Uterus (tissue), 4 donors: Measurements from ENCODE around the gene SCLT1. TPM values are rescaled to one million over a fixed set of nuclear protein-coding genes. Genes with fewer than 3 reads are reported as not detected.

Source experiments
- DNase-seq, 2 donors: peaks; one replicate each; pipeline ENCODE4 v3.0.0-alpha.2; 2019 to 2020
- H3K27ac ChIP-seq, 2 donors: fragments of 200-600 bp; sonication (generic); 1 replicate in 1 of 2; 2 replicates in 1 of 2; pipeline ENCODE4 v1.5.1; 2016 to 2018
- H3K27me3 ChIP-seq, 2 donors: fragments of 200-600 bp; sonication (generic); one replicate each; pipeline ENCODE4 v1.5.1; 2018 to 2019; ENCODE audit warnings: control low read depth in 1 of 2
- H3K36me3 ChIP-seq, 2 donors: fragments of 200-600 bp; sonication (generic); one replicate each; pipeline ENCODE4 v1.5.1; 2019; ENCODE audit warnings: control low read depth in 1 of 2
- H3K4me1 ChIP-seq, 2 donors: fragments of 200-600 bp; sonication (generic); one replicate each; pipeline ENCODE4 v1.5.1; 2018 to 2019; ENCODE audit warnings: control low read depth in 1 of 2
- H3K4me3 ChIP-seq, 2 donors: fragments of 200-600 bp; sonication (generic); 1 replicate in 1 of 2; 2 replicates in 1 of 2; pipeline ENCODE4 v1.5.1; 2018 to 2019; ENCODE audit warnings: mild to moderate bottlenecking in 1 of 2
- H3K9me3 ChIP-seq, 2 donors: fragments of 200-600 bp; sonication (generic); one replicate each; pipeline ENCODE4 v1.5.1; 2019; ENCODE audit warnings: control low read depth in 1 of 2
- POLR2A ChIP-seq, 2 donors: fragments of 450-650 bp; IDR thresholded peaks; one replicate each; pipeline ENCODE4 v1.6.1; 2016; ENCODE audit warnings: antibody characterized with exemption in 2 of 2, mild to moderate bottlenecking in 1 of 2, moderate library complexity in 1 of 2
- intact Hi-C: fragments of 100-400 bp; cut with DNase I; formaldehyde crosslinking; loops from one replicate; pipeline ENCODE4 v1.15.1; 2023; ENCODE audit warnings: low total_unique reads
- total RNA-seq, 4 donors: library from RNA; depleted of rRNA in 3 of 4; stranded (reverse); fragments of >200 nt in 3 of 4; gene quantifications; one replicate each; pipeline versions ENCODE4 v1.1.0 to v1.2.4, GENCODE V29; 2014 to 2023
- TF ChIP-seq, protein P1 (sequence below), 4 experiments: fragments of 200-600 bp in 2 of 4; fragments of 450-650 bp in 2 of 4; sonication (generic) in 2 of 4; IDR thresholded peaks; one replicate each; pipeline ENCODE4 v1.5.1; 2016 to 2019; ENCODE audit warnings: antibody characterized with exemption in 4 of 4, mild to moderate bottlenecking in 2 of 4, moderate library complexity in 1 of 4
- donor health status: DM: yes; HTN: yes; CAD: no.

The SCLT1 gene
- total RNA-seq, 4 donors from 2014 or later = 7.2 to 47.5 (median 30.6) TPM

DNA sequence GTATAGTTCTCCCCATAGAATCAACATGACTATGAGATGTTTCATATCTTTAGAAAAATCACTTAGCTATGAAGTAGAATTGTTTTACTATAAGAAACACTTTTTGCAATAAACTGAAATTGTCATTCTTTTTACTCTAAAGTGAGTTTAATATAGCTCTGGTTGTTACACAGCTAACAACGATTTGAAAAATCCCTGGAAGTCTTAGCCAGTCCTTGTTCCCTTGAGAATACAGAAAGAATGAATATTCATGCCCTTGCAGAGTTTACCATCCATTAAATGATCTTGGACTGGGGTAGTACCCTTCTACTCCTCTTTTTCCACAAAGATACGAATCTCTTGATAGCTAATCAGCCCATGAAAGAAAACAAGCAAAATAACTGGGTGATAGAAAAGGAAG, 142.0 kb downstream of the SCLT1 start:
- Histone ChIP-seq H3K4me3 (no peak overlapping the region), H3K4me1 (no peaks in the 10 kb centered on the region), H3K9me3 (no peaks in the 10 kb centered on the region), H3K36me3 (no peaks in the 10 kb centered on the region), H3K27ac (no peak overlapping the region), H3K27me3 (no peaks in the 10 kb centered on the region)
- no peak for TF ChIP-seq POLR2A (IDR thresholded peaks at IDR 0.05)
- TF ChIP-seq, protein P1, sequence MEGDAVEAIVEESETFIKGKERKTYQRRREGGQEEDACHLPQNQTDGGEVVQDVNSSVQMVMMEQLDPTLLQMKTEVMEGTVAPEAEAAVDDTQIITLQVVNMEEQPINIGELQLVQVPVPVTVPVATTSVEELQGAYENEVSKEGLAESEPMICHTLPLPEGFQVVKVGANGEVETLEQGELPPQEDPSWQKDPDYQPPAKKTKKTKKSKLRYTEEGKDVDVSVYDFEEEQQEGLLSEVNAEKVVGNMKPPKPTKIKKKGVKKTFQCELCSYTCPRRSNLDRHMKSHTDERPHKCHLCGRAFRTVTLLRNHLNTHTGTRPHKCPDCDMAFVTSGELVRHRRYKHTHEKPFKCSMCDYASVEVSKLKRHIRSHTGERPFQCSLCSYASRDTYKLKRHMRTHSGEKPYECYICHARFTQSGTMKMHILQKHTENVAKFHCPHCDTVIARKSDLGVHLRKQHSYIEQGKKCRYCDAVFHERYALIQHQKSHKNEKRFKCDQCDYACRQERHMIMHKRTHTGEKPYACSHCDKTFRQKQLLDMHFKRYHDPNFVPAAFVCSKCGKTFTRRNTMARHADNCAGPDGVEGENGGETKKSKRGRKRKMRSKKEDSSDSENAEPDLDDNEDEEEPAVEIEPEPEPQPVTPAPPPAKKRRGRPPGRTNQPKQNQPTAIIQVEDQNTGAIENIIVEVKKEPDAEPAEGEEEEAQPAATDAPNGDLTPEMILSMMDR (IDR thresholded peaks at IDR 0.05) = no peak
- intact Hi-C loops = no loop called here
- no peak for DNase-seq

DNA sequence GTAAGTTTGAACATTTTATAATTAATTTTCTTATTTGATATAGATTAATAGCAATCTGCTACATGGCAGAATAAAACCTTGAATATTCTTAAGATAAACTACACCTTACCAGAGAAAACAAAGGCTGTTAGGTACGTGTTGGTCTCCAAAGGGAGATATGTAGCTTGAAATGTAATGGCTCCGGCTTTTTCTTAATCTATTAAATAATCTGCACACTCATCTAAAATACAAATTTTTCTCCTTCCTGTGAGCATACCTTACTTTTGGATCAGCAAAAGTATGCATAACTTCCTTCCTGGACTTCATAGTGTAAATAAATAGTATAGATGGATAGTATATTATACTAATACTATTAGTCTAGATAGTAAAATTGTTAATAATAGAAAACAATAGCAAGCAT, 142.5 kb downstream of the SCLT1 start:
- H3K36me3 ChIP-seq = no peaks in the 10 kb centered on the region
- no peaks in the 10 kb centered on the region for H3K27me3 ChIP-seq
- no peak for TF ChIP-seq POLR2A (IDR thresholded peaks at IDR 0.05)
- TF ChIP-seq, protein P1 (IDR thresholded peaks at IDR 0.05) = no peak
- no peaks in the 10 kb centered on the region for H3K9me3 ChIP-seq
- H3K4me3 ChIP-seq = no peak overlapping the region
- no peak overlapping the region for H3K27ac ChIP-seq
- no peak for DNase-seq
- intact Hi-C loops = no loop called here
- H3K4me1 ChIP-seq = no peaks in the 10 kb centered on the region

DNA sequence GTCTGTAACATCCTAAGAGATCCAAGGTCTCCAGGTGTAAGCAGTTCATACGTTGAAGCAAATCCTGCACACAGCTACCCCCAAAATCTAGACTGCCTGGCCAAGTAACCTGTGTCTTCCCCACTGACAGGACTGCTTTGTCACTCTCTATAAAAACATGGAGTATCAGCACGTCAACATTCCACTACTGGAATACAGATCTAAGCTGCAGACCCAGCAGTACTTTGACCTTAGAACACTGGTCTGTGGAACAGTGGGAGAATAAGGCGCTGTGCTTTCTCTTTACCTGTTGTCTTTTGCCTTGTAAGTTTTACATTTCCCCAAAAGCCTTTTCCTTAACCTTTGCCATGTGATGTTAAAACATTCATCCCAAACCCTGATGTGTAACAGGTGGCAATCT, 146.4 kb downstream of the SCLT1 start:
- Histone ChIP-seq H3K9me3 (no peaks in the 10 kb centered on the region), H3K27ac (no peak overlapping the region), H3K4me1 (no peaks in the 10 kb centered on the region), H3K4me3 (no peak overlapping the region), H3K27me3 (no peaks in the 10 kb centered on the region), H3K36me3 (no peaks in the 10 kb centered on the region)
- no peak for DNase-seq
- intact Hi-C loops = no loop called here
- no peak for TF ChIP-seq POLR2A (IDR thresholded peaks at IDR 0.05)
- TF ChIP-seq, protein P1 (IDR thresholded peaks at IDR 0.05) = no peak

DNA sequence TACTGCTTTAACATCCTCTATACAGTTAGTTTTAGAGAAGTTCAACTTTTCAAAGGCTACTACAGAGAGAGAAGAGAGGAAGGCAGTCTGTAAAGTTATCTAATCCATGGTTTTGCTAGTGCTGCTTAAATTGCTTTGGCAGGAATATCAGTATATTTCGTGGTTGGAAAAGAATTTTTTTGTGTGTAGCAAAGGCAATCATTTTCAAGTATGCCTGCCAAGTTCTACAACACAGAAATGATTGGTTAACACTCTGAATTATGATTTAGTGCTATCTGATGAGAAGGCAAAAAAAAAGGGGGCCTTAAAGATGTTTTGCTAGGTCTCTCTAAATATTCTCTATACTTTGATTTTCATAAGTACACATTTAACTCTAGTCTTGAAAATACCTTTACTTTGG, 150.7 kb downstream of the SCLT1 start:
- no peak for DNase-seq
- Histone ChIP-seq H3K36me3 (peaks cover 0 to 3% of the 10 kb centered on the region in 2 donors), H3K4me1 (no peaks in the 10 kb centered on the region), H3K27me3 (no peaks in the 10 kb centered on the region), H3K4me3 (no peak overlapping the region), H3K9me3 (no peaks in the 10 kb centered on the region), H3K27ac (no peak overlapping the region)
- intact Hi-C loops = no loop called here
- TF ChIP-seq POLR2A (IDR thresholded peaks at IDR 0.05) = no peak
- TF ChIP-seq, protein P1 (IDR thresholded peaks at IDR 0.05) = no peak

- DNase-seq = no peak
- H3K36me3 ChIP-seq = peaks cover 0 to 3% of the 10 kb centered on the region in 2 donors
- no peaks in the 10 kb centered on the region for H3K27me3 ChIP-seq
- no peaks in the 10 kb centered on the region for H3K9me3 ChIP-seq
- no peak overlapping the region for H3K4me3 ChIP-seq
- no peak for TF ChIP-seq POLR2A (IDR thresholded peaks at IDR 0.05)
- TF ChIP-seq, protein P1 (IDR thresholded peaks at IDR 0.05) = no peak
- H3K27ac ChIP-seq = no peak overlapping the region
- H3K4me1 ChIP-seq = no peaks in the 10 kb centered on the region
- intact Hi-C loops = no loop called here
Measured at GRCh38 chr4:128940971-128941370, 152.4 kb downstream of the SCLT1 start.
